Skeletal muscle satellite cell (primary cell): ENCODE measurements around the gene DOCK4.

Experiments
- H3K27me3 ChIP-seq: 2 replicates; pipeline ENCODE4 v1.7.0; 2013; ENCODE audit warnings: low read length; ENCODE audit not compliant: control insufficient read depth, insufficient read depth
- H3K36me3 ChIP-seq: 2 replicates; pipeline ENCODE4 v1.7.0; 2013; ENCODE audit warnings: mild to moderate bottlenecking, control low read depth, low read length; ENCODE audit not compliant: insufficient read depth
- H3K4me1 ChIP-seq: 2 replicates; pipeline ENCODE4 v1.7.0; 2013; ENCODE audit warnings: low read length; ENCODE audit not compliant: control insufficient read depth, insufficient read depth
- H3K4me2 ChIP-seq: 2 replicates; pipeline ENCODE4 v1.7.0; 2013; ENCODE audit warnings: mild to moderate bottlenecking, low read length
- H3K4me3 ChIP-seq: 2 replicates; pipeline ENCODE4 v1.7.0; 2013; ENCODE audit warnings: low read length
- H3K9ac ChIP-seq: 2 replicates; pipeline ENCODE4 v1.7.0; 2013; ENCODE audit warnings: mild to moderate bottlenecking, low read depth, low read length, moderate library complexity
- H3K9me3 ChIP-seq: replicated peaks from 2 replicates; pipeline ENCODE4 v1.7.0; 2013; ENCODE audit warnings: mild to moderate bottlenecking, control low read depth, low read length

The DOCK4 gene

DNA sequence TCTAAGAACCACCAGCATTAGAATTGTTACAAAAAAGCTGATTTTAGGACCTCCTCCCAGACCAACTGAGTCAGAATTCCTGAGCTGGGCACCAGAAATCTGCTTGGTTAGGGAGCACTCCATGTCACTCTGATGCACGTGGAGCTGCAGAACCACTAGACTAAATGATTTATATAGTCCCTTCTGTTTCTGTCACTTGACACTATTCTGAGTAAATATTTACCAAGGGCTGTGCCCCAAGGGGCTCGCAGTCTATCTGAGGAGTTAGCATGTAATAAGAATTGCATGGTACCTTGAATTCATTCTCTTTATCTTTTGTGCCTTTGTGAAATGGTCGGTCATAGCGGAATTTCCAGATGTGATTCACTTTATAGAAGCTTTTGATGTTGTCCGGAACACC lies 447.9 kb downstream of the DOCK4 start:
- Histone ChIP-seq H3K4me2 (no peak overlapping the region), H3K36me3 (peaks cover 8% of the 10 kb centered on the region), H3K9me3 (no peaks in the 10 kb centered on the region), H3K4me1 (peaks cover 3% of the 10 kb centered on the region), H3K9ac (no peak overlapping the region), H3K4me3 (no peak overlapping the region), H3K27me3 (no peaks in the 10 kb centered on the region)

GRCh38 chr7:111756687-111757178 lies 449.5 kb downstream of the DOCK4 start:
- Histone ChIP-seq H3K9me3 (no peaks in the 10 kb centered on the region), H3K4me3 (no peak overlapping the region), H3K27me3 (no peaks in the 10 kb centered on the region), H3K36me3 (peaks cover 8% of the 10 kb centered on the region), H3K4me2 (peak overlapping the region; percentile 5), H3K4me1 (peaks cover 3% of the 10 kb centered on the region), H3K9ac (no peak overlapping the region)

- no peak overlapping the region for H3K9ac ChIP-seq
- H3K9me3 ChIP-seq: no peaks in the 10 kb centered on the region
- H3K4me2 ChIP-seq: no peak overlapping the region
- no peak overlapping the region for H3K4me3 ChIP-seq
- peaks cover 3% of the 10 kb centered on the region for H3K4me1 ChIP-seq
- H3K36me3 ChIP-seq: peaks cover 8% of the 10 kb centered on the region
- no peaks in the 10 kb centered on the region for H3K27me3 ChIP-seq
Observed at GRCh38 chr7:111755383-111755782, 450.8 kb downstream of the DOCK4 start.

DNA sequence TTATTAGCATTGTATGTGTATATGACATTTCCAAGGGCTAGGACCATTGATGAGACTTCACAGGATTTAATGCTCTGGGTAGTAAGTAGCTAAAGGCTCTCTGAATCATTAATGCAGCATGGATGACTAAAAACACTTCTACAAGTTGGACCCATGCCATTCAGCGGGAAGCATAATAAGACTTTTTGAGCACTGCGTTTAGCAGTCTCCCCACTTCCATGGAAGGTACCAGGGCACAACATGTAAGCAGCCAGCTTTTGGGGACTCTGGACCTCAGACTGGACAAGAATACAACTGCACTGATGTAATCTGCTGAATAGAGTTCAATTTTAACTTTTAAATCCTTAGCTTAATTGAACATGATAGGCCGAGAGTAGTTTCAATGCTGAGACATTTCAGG lies 452.2 kb downstream of the DOCK4 start:
- Histone ChIP-seq H3K4me1 (peaks cover 3% of the 10 kb centered on the region), H3K36me3 (no peaks in the 10 kb centered on the region), H3K27me3 (no peaks in the 10 kb centered on the region), H3K4me3 (no peak overlapping the region), H3K4me2 (no peak overlapping the region), H3K9ac (no peak overlapping the region), H3K9me3 (no peaks in the 10 kb centered on the region)

- no peaks in the 10 kb centered on the region for H3K36me3 ChIP-seq
- no peaks in the 10 kb centered on the region for H3K9me3 ChIP-seq
- H3K4me3 ChIP-seq: no peak overlapping the region
- H3K27me3 ChIP-seq: no peaks in the 10 kb centered on the region
- no peaks in the 10 kb centered on the region for H3K4me1 ChIP-seq
- no peak overlapping the region for H3K4me2 ChIP-seq
- H3K9ac ChIP-seq: no peak overlapping the region
Observed at GRCh38 chr7:111752022-111752582, 454.1 kb downstream of the DOCK4 start.

GRCh38 chr7:111750878-111751277 lies 455.3 kb downstream of the DOCK4 start:
- Histone ChIP-seq H3K9me3 (no peaks in the 10 kb centered on the region), H3K4me1 (no peaks in the 10 kb centered on the region), H3K4me2 (no peak overlapping the region), H3K27me3 (no peaks in the 10 kb centered on the region), H3K9ac (no peak overlapping the region), H3K4me3 (no peak overlapping the region), H3K36me3 (no peaks in the 10 kb centered on the region)

DNA sequence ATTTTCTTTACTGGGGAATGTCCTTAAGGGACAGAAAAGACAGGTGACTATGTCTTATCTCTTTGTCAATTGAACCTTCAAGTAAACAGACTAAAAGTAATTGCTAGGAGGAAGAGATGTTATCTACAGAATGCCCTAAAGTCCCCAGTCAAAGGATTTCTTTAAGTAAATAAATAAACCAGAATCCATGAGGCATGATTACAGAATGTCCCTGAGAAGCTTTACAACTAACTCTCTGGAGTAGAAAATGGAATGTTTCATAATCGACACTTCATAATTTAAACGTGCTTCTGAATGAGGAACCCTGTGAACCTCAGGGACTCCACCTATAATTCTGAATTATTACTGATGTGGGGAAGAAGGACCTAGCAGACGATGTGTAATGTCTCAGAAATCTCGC lies 456.0 kb downstream of the DOCK4 start:
- H3K4me1 ChIP-seq: peaks cover under 1% of the 10 kb centered on the region
- no peak overlapping the region for H3K4me2 ChIP-seq
- no peaks in the 10 kb centered on the region for H3K9me3 ChIP-seq
- no peak overlapping the region for H3K4me3 ChIP-seq
- no peak overlapping the region for H3K9ac ChIP-seq
- H3K36me3 ChIP-seq: no peaks in the 10 kb centered on the region
- H3K27me3 ChIP-seq: no peaks in the 10 kb centered on the region

GRCh38 chr7:111749625-111750024 lies 456.6 kb downstream of the DOCK4 start:
- Histone ChIP-seq H3K4me1 (peaks cover 7% of the 10 kb centered on the region), H3K9me3 (no peaks in the 10 kb centered on the region), H3K27me3 (no peaks in the 10 kb centered on the region), H3K4me3 (no peak overlapping the region), H3K4me2 (no peak overlapping the region), H3K9ac (no peak overlapping the region), H3K36me3 (no peaks in the 10 kb centered on the region)

DNA sequence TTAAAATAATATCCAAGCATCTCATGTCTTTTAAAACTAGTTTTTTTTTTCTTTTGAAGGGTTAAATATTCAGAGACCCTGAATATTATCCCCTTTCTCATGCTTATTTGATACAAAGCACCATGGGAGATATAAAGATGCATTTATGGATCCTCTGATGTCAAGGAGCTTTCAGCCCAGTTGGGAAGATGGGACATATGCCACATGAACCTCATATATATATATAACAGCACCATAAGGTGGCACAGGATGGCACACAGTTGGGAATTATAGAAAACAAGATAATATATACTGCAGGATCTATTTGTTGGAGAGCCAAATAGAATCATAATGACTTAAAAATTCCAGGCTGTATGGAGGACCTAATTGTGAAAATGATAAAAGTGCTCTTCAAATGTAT lies 458.5 kb downstream of the DOCK4 start:
- Histone ChIP-seq H3K9ac (no peak overlapping the region), H3K4me3 (no peak overlapping the region), H3K27me3 (no peaks in the 10 kb centered on the region), H3K9me3 (no peaks in the 10 kb centered on the region), H3K36me3 (no peaks in the 10 kb centered on the region), H3K4me2 (no peak overlapping the region), H3K4me1 (peaks cover 13% of the 10 kb centered on the region)

- no peaks in the 10 kb centered on the region for H3K27me3 ChIP-seq
- H3K9ac ChIP-seq: no peak overlapping the region
- H3K4me3 ChIP-seq: no peak overlapping the region
Observed at GRCh38 chr7:111746950-111747349, 459.2 kb downstream of the DOCK4 start.

GRCh38 chr7:111744501-111745155 lies 461.6 kb downstream of the DOCK4 start:
- peaks cover 13% of the 10 kb centered on the region for H3K4me1 ChIP-seq
- no peak overlapping the region for H3K4me3 ChIP-seq
- H3K9ac ChIP-seq: no peak overlapping the region
- no peaks in the 10 kb centered on the region for H3K27me3 ChIP-seq
- H3K9me3 ChIP-seq: no peaks in the 10 kb centered on the region
- peaks cover 7% of the 10 kb centered on the region for H3K36me3 ChIP-seq
- H3K4me2 ChIP-seq: no peak overlapping the region

More at GRCh38 chr7:111746950-111747349, 459.2 kb downstream of the DOCK4 start:
- Histone ChIP-seq H3K36me3 (no peaks in the 10 kb centered on the region), H3K4me1 (peaks cover 13% of the 10 kb centered on the region), H3K4me2 (no peak overlapping the region), H3K9me3 (no peaks in the 10 kb centered on the region)

GRCh38 chr7:111743244-111743847 lies 462.9 kb downstream of the DOCK4 start:
- H3K4me1 ChIP-seq: peaks cover 13% of the 10 kb centered on the region
- H3K4me2 ChIP-seq: no peak overlapping the region
- no peak overlapping the region for H3K4me3 ChIP-seq
- no peaks in the 10 kb centered on the region for H3K9me3 ChIP-seq
- no peaks in the 10 kb centered on the region for H3K27me3 ChIP-seq
- H3K36me3 ChIP-seq: peaks cover 7% of the 10 kb centered on the region
- H3K9ac ChIP-seq: no peak overlapping the region
